ENCODE results near the gene SPP1. TPM values are rescaled to one million over a fixed set of nuclear protein-coding genes. Genes with fewer than 3 reads are reported as not detected.

SPP1 gene
- total RNA-seq, 1 experiment from 2014 or later = not detected

- TF ChIP-seq CTCF (IDR thresholded peaks at IDR 0.05; ENCODE audit: unreplicated experiment) = no peak
- Mint-ChIP-seq H3K27me3 (ENCODE audit: insufficient read depth, unreplicated experiment) (no peaks in the 10 kb centered on the region), H3K36me3 (ENCODE audit: insufficient read depth, unreplicated experiment) (no peaks in the 10 kb centered on the region), H3K4me3 (ENCODE audit: unreplicated experiment) (no peak overlapping the region), H3K9me3 (ENCODE audit: unreplicated experiment) (no peaks in the 10 kb centered on the region), H3K4me1 (ENCODE audit: insufficient read depth, unreplicated experiment) (peaks cover 6% of the 10 kb centered on the region), H3K27ac (ENCODE audit: low read depth, unreplicated experiment) (no peak overlapping the region)
- CTCF ChIA-PET = no interaction called here
- intact Hi-C loops (cut with micrococcal nuclease) = loop anchor here (5.0 kb wide), 3 partner anchors 242 to 428 kb away; no protein-coding TSS in a partner anchor
- POLR2A ChIA-PET = interaction anchor here (0.6 kb wide), 2 partner anchors 30 to 283 kb away, joined by 3 to 4 read pairs; no protein-coding TSS in a partner anchor
- no TSS peak for BruUV-seq (replicated peaks)
- no peak for DNase-seq (ENCODE audit: unreplicated experiment)
Measured at GRCh38 chr4:87970121-87970520, 5.4 kb upstream of the SPP1 start.

- peaks cover 11% of the 10 kb centered on the region for H3K4me1 Mint-ChIP-seq (ENCODE audit: insufficient read depth, unreplicated experiment)
- ChIA-PET POLR2A (no interaction called here), CTCF (interaction anchor here (0.6 to 6.3 kb wide), 8 partner anchors 15 to 516 kb away, joined by 3 to 75 read pairs (median 6); no protein-coding TSS in a partner anchor)
- H3K27ac Mint-ChIP-seq (ENCODE audit: low read depth, unreplicated experiment) = no peak overlapping the region
- no peak for DNase-seq (ENCODE audit: unreplicated experiment)
- H3K9me3 Mint-ChIP-seq (ENCODE audit: unreplicated experiment) = no peaks in the 10 kb centered on the region
- intact Hi-C loops (cut with micrococcal nuclease) = loop anchor here (5.0 kb wide), 3 partner anchors 240 to 430 kb away; no protein-coding TSS in a partner anchor
- H3K36me3 Mint-ChIP-seq (ENCODE audit: insufficient read depth, unreplicated experiment) = no peaks in the 10 kb centered on the region
- H3K27me3 Mint-ChIP-seq (ENCODE audit: insufficient read depth, unreplicated experiment) = no peaks in the 10 kb centered on the region
- no peak overlapping the region for H3K4me3 Mint-ChIP-seq (ENCODE audit: unreplicated experiment)
- no peak for TF ChIP-seq CTCF (IDR thresholded peaks at IDR 0.05; ENCODE audit: unreplicated experiment)
- no TSS peak for BruUV-seq (replicated peaks)
Measured at GRCh38 chr4:87971866-87972265, 3.6 kb upstream of the SPP1 start.

- no peaks in the 10 kb centered on the region for H3K27me3 Mint-ChIP-seq (ENCODE audit: insufficient read depth, unreplicated experiment)
- no peak overlapping the region for H3K27ac Mint-ChIP-seq (ENCODE audit: low read depth, unreplicated experiment)
- CTCF ChIA-PET = interaction anchor here (0.6 to 6.3 kb wide), 33 partner anchors 10 to 927 kb away, joined by 3 to 75 read pairs (median 5); no protein-coding TSS in a partner anchor
- peak; percentile 84 for TF ChIP-seq CTCF (IDR thresholded peaks at IDR 0.05; ENCODE audit: unreplicated experiment)
- peaks cover 11% of the 10 kb centered on the region for H3K4me1 Mint-ChIP-seq (ENCODE audit: insufficient read depth, unreplicated experiment)
- H3K9me3 Mint-ChIP-seq (ENCODE audit: unreplicated experiment) = no peaks in the 10 kb centered on the region
- H3K4me3 Mint-ChIP-seq (ENCODE audit: unreplicated experiment) = peak overlapping the region; percentile 19
- no TSS peak for BruUV-seq (replicated peaks)
- POLR2A ChIA-PET = interaction anchor here (0.8 to 3.8 kb wide), 4 partner anchors 11 to 124 kb away, joined by 3 to 16 read pairs (median 8); no protein-coding TSS in a partner anchor
- no peaks in the 10 kb centered on the region for H3K36me3 Mint-ChIP-seq (ENCODE audit: insufficient read depth, unreplicated experiment)
- intact Hi-C loops (cut with micrococcal nuclease) = loop anchor here (1.0 to 5.0 kb wide), 4 partner anchors 120 to 431 kb away; no protein-coding TSS in a partner anchor
- peak; percentile 70 for DNase-seq (ENCODE audit: unreplicated experiment)
Measured at GRCh38 chr4:87973283-87974169, 2.0 kb upstream of the SPP1 start.

- no peak overlapping the region for H3K27ac Mint-ChIP-seq (ENCODE audit: low read depth, unreplicated experiment)
- peaks cover 11% of the 10 kb centered on the region for H3K4me1 Mint-ChIP-seq (ENCODE audit: insufficient read depth, unreplicated experiment)
- H3K4me3 Mint-ChIP-seq (ENCODE audit: unreplicated experiment) = no peak overlapping the region
- POLR2A ChIA-PET = interaction anchor here (2.6 to 3.8 kb wide), 2 partner anchors 11 to 125 kb away, joined by 11 to 16 read pairs; no protein-coding TSS in a partner anchor
- BruUV-seq (replicated peaks) = no TSS peak
- H3K27me3 Mint-ChIP-seq (ENCODE audit: insufficient read depth, unreplicated experiment) = no peaks in the 10 kb centered on the region
- intact Hi-C loops (cut with micrococcal nuclease) = loop anchor here (5.0 kb wide), 3 partner anchors 237 to 433 kb away; no protein-coding TSS in a partner anchor
- no peaks in the 10 kb centered on the region for H3K9me3 Mint-ChIP-seq (ENCODE audit: unreplicated experiment)
- CTCF ChIA-PET = interaction anchor here (0.6 to 6.3 kb wide), 14 partner anchors 9 to 295 kb away, joined by 3 to 75 read pairs (median 6); no protein-coding TSS in a partner anchor
- TF ChIP-seq CTCF (IDR thresholded peaks at IDR 0.05; ENCODE audit: unreplicated experiment) = no peak
- DNase-seq (ENCODE audit: unreplicated experiment) = peak; percentile 41
- H3K36me3 Mint-ChIP-seq (ENCODE audit: insufficient read depth, unreplicated experiment) = no peaks in the 10 kb centered on the region
Measured at GRCh38 chr4:87974856-87975462, 555 bp upstream of the SPP1 start.
